Esophagus squamous epithelium (tissue), 5 donors: Measurements from ENCODE around the gene NEDD8. TPM values are rescaled to one million over a fixed set of nuclear protein-coding genes. Genes with fewer than 3 reads are reported as not detected.
A peak's percentile ranks its signal among the peaks of the same experiment; 100 is the strongest.

Experiments
- DNase-seq: peaks from one replicate; lab custom pipeline; 2025; lab: John Stamatoyannopoulos, UW
- H3K27ac ChIP-seq, 4 donors: fragments of 200-600 bp; sonication (generic); one replicate each; pipeline ENCODE4 v1.5.1; 2016 to 2019; ENCODE audit warnings: mild to moderate bottlenecking in 1 of 4
- H3K27me3 ChIP-seq, 4 donors: fragments of 200-600 bp; sonication (generic); 1 replicate in 3 of 4; 2 replicates in 1 of 4; pipeline versions ENCODE4 v1.5.1 to v1.6.0; 2017 to 2021; ENCODE audit warnings: antibody characterized with exemption in 1 of 4
- H3K36me3 ChIP-seq, 3 donors: fragments of 200-600 bp; sonication (generic); one replicate each; pipeline ENCODE4 v1.5.1; 2016 to 2019
- H3K4me1 ChIP-seq, 3 donors: fragments of 200-600 bp; sonication (generic); one replicate each; pipeline ENCODE4 v1.5.1; 2017 to 2019
- H3K4me3 ChIP-seq, 4 donors: fragments of 200-600 bp; sonication (generic); 1 replicate in 3 of 4; 2 replicates in 1 of 4; pipeline ENCODE4 v1.5.1; 2016 to 2019; ENCODE audit warnings: mild to moderate bottlenecking in 2 of 4, moderate library complexity in 1 of 4
- H3K9me3 ChIP-seq, 3 donors: fragments of 200-600 bp; sonication (generic); one replicate each; pipeline ENCODE4 v1.5.1; 2016 to 2019
- POLR2A ChIP-seq, 4 donors: fragments of 450-650 bp; IDR thresholded peaks; one replicate each; pipeline ENCODE4 v1.6.1; 2017; ENCODE audit warnings: antibody characterized with exemption in 4 of 4, mild to moderate bottlenecking in 4 of 4, moderate library complexity in 3 of 4
- WGBS, 2 donors: methylation state at CpG; one replicate each; pipeline ENCODE4 v1.1.5; 2018; 5-methylcytosine and 5-hydroxymethylcytosine counted together
- intact Hi-C: fragments of 100-400 bp; cut with DNase I; formaldehyde crosslinking; loops from one replicate; pipeline ENCODE4 v1.15.0; 2022
- total RNA-seq, 4 donors: library from RNA; depleted of rRNA; stranded (reverse); fragments of >200 nt; gene quantifications; one replicate each; pipeline ENCODE4 v1.1.0, GENCODE V29; 2016
- TF ChIP-seq, protein P1 (sequence below), 6 experiments: fragments of 450-650 bp in 4 of 6; fragments of 200-600 bp in 2 of 6; sonication (generic) in 2 of 6; IDR thresholded peaks; one replicate each; pipeline ENCODE4 v1.5.1; 2016 to 2019; ENCODE audit warnings: antibody characterized with exemption in 6 of 6, mild to moderate bottlenecking in 4 of 6, moderate library complexity in 4 of 6
- donor health status: DM: yes; HTN: yes; CAD: no.

Gene NEDD8
- total RNA-seq, 4 donors from 2014 or later, result 93.1 to 182 (median 121) TPM

DNA sequence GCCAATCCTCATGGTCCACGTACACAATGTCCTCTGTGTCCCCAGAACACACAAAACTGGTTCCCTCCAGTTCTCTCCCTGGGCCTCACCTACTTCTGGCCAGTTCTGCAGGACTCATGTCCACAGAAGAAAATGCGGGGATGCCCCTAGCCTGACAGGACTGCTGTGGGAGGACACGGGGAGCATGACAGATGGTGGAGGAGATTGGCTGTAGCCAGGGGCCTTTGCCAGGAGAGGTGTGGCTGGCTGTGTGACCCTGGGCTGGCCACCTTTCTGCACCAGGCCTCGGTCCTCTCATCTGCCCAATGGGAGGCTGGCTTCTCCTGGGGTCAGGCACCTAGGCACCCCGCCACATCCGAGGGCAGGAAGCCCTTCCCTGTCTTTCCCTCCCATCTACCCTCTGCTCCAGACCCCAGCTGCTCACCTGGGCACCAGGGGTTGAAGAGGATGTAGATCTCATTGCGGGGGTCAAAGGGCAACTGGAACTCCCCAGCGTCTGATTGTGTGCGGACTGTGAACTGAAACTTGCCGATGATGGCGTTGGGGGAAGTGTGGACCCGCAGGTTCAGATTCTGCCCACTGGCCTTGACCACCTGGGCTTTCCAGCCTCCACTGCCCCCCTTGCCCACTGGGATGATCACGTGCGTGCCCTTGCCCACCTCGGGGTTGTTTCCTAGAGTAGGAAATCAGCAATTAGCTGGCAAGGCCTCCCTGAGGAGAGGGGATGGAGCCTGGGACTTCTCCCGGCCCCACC lies 28.0 kb upstream of the NEDD8 start:
- intact Hi-C loops, result no loop called here
- peak overlapping the region; percentile 81 to 89 (median 87) for H3K27ac ChIP-seq
- peak overlapping the region; percentile 36 to 57 (median 48) for H3K4me3 ChIP-seq
- WGBS, 2 donors, result 71 to 83% methylated on average over 7 to 9 of the region's 16 CpGs
- no peaks in the 10 kb centered on the region for H3K27me3 ChIP-seq
- DNase-seq, result no peak
- H3K4me1 ChIP-seq, result peaks cover 9 to 66% (median 35%) of the 10 kb centered on the region in 3 donors
- H3K36me3 ChIP-seq, result peaks cover 0 to 73% (median 9%) of the 10 kb centered on the region in 3 donors
- TF ChIP-seq, protein P1, sequence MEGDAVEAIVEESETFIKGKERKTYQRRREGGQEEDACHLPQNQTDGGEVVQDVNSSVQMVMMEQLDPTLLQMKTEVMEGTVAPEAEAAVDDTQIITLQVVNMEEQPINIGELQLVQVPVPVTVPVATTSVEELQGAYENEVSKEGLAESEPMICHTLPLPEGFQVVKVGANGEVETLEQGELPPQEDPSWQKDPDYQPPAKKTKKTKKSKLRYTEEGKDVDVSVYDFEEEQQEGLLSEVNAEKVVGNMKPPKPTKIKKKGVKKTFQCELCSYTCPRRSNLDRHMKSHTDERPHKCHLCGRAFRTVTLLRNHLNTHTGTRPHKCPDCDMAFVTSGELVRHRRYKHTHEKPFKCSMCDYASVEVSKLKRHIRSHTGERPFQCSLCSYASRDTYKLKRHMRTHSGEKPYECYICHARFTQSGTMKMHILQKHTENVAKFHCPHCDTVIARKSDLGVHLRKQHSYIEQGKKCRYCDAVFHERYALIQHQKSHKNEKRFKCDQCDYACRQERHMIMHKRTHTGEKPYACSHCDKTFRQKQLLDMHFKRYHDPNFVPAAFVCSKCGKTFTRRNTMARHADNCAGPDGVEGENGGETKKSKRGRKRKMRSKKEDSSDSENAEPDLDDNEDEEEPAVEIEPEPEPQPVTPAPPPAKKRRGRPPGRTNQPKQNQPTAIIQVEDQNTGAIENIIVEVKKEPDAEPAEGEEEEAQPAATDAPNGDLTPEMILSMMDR (IDR thresholded peaks at IDR 0.05), result no peak
- TF ChIP-seq POLR2A (IDR thresholded peaks at IDR 0.05), result no peak
- H3K9me3 ChIP-seq, result no peaks in the 10 kb centered on the region

DNA sequence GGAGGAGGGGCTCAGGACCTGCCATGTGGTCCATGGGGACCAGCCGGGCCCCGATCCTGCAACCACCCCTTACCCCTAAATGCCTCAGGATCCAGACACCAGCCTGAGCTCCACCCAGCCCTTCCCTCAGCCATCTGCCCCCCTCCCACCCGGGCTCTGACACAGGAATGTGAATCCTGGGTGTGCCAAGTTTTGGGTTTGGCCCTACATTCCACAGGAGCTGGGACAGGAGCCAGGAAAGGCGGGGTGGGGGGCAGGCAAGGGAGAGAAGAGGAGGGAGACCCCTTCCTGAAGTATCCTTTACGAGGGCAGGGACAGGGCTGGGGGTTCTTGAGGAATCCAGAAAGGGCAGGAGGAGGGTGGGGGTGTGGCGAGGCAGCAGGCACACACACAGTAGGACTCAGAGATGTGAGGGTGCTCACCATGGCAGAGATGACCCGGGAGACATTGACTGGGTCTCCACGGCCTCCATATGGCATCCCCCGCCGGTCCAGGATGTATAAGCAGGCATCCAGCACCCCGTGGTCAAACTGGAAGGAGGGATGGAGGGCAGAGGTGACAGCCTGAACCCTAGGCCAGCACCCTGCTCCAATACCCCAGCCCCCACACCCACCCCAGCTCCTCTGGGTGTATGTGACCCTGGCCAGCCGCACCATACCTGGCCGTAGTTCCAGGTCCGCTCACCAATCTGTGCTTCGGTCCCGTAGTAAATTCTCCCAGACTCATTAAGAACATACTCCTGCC lies 27.3 kb upstream of the NEDD8 start:
- intact Hi-C loops, result no loop called here
- no peaks in the 10 kb centered on the region for H3K9me3 ChIP-seq
- H3K27ac ChIP-seq, result peak overlapping the region; percentile 81 to 89 (median 87)
- no peak for DNase-seq
- H3K4me1 ChIP-seq, result peaks cover 9 to 58% (median 32%) of the 10 kb centered on the region in 3 donors
- peak overlapping the region; percentile 36 to 57 (median 48) for H3K4me3 ChIP-seq
- TF ChIP-seq POLR2A (IDR thresholded peaks at IDR 0.05), result no peak
- TF ChIP-seq, protein P1 (IDR thresholded peaks at IDR 0.05), result no peak
- WGBS, 2 donors, result 73 to 76% methylated on average over 7 to 14 of the region's 16 CpGs
- no peaks in the 10 kb centered on the region for H3K27me3 ChIP-seq
- peaks cover 0 to 78% (median 17%) of the 10 kb centered on the region in 3 donors for H3K36me3 ChIP-seq

DNA sequence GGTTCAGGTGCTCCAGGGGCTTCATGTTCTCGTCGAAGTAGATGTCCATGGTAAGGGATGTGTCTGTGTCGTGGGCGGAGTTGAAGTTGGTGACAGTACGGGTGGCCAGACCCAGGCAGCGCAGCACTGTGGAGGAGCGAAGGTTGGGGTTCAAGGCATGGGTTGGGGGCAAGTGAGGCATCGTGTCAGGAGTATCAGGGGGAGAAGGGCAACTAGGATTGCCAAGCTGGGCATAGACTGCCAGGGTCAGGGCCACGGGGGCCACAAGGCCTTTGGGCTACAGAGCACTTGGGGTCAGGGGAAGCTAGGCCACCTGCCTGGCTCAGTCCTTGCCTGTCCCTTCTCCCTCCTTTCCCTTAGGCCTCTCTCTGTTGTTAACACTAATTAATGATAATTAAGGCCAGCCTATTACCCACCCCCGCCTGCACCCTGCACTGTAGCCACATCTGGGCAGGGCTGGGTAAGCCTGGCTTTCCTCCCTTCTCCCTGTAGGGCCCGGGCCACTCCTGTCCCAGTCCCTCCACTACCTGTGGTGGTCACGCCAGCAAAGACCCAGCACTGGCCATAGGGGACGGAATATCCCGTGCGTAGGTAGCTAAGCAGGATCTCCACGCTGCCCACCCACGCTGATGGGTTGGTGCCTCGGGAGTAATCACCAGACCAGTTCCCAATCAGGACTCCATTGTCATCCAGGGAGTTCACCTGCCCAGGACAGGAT lies 26.5 kb upstream of the NEDD8 start:
- 71 to 90% methylated on average over 7 to 16 of the region's 18 CpGs for WGBS, 2 donors
- peak overlapping the region; percentile 36 to 57 (median 48) for H3K4me3 ChIP-seq
- TF ChIP-seq, protein P1 (IDR thresholded peaks at IDR 0.05), result no peak
- TF ChIP-seq POLR2A (IDR thresholded peaks at IDR 0.05), result no peak
- no peaks in the 10 kb centered on the region for H3K27me3 ChIP-seq
- peaks cover 0 to 85% (median 24%) of the 10 kb centered on the region in 3 donors for H3K36me3 ChIP-seq
- H3K4me1 ChIP-seq, result peaks cover 9 to 51% (median 27%) of the 10 kb centered on the region in 3 donors
- DNase-seq, result no peak
- H3K9me3 ChIP-seq, result no peaks in the 10 kb centered on the region
- peak overlapping the region; percentile 73 to 89 (median 84) for H3K27ac ChIP-seq
- intact Hi-C loops, result no loop called here

DNA sequence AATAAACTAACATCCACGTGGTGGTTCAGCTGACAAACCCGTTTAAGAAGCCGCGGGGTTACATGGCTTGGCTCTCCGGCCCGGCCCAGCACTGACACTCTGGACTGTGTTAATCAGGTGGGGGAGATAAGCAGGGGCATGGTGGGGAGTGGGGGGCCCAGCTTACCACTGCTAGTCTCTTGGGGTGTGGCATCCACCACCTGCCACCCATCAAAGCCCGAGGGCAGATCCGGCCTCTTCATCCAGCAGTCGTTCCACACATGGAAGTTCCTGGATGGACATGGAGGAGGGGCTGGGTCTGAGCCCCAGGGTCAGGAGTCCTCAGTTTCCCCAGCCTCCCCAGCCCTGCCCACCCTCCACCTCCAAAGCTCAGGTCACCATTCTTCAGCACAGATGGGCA lies 26.0 kb upstream of the NEDD8 start:
- DNase-seq, result no peak
- intact Hi-C loops, result no loop called here
- Histone ChIP-seq H3K36me3 (peaks cover 0 to 91% (median 24%) of the 10 kb centered on the region in 3 donors), H3K27ac (peak overlapping the region; percentile 73 to 89 (median 84)), H3K9me3 (no peaks in the 10 kb centered on the region), H3K27me3 (no peaks in the 10 kb centered on the region), H3K4me3 (peak overlapping the region in 1 of 4 donors; percentile 51), H3K4me1 (peaks cover 9 to 45% (median 21%) of the 10 kb centered on the region in 3 donors)
- TF ChIP-seq POLR2A (IDR thresholded peaks at IDR 0.05), result no peak
- TF ChIP-seq, protein P1 (IDR thresholded peaks at IDR 0.05), result no peak
- 76 to 86% methylated on average over 6 of the region's 9 CpGs for WGBS, 2 donors
